GM19239 (cell line): ENCODE measurements around the gene APOM.

Source experiments
- DNase-seq: peaks from one replicate; pipeline ENCODE4 v3.0.0; 2011; ENCODE audit warnings: low spot score; ENCODE audit not compliant: insufficient read length
- FAIRE-seq: peaks from 2 replicates; lab custom pipeline; 2011; peaks lifted over from hg19 to GRCh38; lab: Jason Lieb, UNC

Gene APOM

DNA sequence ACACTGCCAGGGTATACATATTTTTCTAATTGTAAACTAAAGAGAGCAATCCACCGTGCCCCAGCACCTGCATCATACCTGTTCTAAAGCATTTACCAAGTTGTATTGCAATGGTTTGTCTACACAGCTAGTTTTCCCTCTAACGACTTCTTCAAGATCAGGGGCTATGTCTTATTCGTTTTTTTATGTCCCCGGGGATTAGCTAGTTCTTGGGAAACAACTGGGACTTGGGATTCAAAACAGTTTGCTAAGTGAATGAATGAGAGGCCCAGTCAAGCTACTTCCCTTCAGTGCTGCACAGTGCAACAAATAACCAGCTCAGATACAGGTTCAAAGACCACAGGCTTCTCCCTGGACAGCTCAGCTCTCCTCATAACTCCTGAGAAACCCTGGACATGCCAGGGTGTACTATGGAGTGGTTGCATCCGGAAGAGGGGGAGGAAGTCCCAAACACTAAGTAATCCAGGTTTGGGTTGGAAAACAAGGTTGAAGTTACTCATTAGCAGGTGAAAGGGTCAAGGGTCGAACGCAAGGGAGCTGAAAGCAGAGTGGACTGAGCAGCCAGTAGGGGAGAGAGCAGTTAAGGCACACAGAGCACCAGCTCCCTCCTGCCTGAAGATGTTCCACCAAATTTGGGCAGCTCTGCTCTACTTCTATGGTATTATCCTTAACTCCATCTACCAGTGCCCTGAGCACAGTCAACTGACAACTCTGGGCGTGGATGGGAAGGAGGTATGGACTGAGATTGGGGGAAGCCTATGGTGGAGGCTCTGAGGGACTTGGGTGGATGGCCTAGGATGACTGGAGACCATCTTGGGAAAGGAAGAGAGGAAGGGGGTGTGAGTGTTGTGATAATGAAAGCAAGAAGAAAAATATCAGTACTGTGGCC, at the start of gene APOM:
Gene APOM, plus strand, starts transcription at position 546 of the 889 bp plus-strand sequence. Its CDS starts 73 bp downstream, at position 619.
- FAIRE-seq (no peak), DNase-seq (no peak)

DNA sequence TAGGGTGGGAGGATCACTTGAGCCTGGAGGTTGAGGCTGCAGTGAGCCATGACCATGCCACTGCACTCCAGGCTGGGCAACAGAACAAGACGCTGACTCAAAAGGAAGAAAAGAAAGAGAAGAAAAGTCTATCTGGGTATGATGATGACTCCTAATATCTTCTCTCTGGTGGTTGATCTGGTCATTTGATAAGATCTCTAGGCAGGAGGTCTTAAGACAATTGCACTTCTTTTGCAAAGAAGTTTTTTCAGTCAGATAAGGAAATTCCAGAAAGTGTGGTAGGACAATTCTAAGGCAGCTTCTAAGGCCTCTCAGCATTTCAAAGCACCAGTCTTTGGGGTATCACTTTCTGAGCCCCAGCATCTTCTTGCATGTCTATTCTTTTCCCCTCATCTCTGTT, 48.4 kb upstream of the APOM start:
- DNase-seq (no peak), FAIRE-seq (no peak)

DNA sequence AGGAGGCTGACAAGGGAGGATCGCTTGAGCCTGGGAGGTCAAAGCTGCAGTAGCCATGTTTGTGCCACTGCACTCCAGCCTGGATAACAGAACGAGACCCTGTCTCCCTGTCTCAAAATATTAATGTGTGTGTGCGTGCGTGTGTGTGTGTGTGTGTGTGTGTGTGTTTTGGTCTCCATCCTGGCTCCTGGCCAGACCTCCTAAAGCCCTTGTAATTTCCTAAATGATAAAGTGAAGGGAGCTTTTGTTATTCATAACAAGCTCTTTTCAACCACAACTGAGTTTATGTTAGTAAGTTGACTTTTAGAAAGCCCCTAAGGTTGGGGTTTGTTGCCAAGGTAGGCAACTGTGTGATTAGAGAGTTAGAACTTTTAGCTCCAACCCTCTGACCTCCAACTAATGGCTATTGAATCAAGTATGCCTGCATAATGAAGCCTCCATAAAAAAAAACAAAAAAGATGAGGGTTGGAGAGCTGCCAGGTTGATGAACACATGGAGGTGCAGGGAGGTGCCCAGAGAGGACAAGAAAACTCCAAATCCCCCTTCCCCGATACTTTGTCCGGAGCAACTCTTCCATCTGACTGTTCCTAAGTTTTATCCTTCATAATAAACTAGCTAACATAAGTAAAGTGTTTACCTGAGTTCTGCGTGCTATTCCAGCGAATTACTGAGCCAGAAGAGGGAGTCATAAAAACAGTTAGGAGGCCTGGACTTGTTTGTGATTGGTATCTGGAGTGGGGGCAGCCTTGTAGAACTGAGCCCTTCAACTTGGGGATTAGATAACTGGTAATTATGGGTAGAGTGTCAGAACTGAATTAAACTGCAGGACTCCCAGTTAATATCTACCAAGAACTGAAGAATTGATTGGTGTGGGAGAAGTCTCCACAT, 45.9 kb upstream of the APOM start:
- FAIRE-seq (no peak), DNase-seq (no peak)

DNA sequence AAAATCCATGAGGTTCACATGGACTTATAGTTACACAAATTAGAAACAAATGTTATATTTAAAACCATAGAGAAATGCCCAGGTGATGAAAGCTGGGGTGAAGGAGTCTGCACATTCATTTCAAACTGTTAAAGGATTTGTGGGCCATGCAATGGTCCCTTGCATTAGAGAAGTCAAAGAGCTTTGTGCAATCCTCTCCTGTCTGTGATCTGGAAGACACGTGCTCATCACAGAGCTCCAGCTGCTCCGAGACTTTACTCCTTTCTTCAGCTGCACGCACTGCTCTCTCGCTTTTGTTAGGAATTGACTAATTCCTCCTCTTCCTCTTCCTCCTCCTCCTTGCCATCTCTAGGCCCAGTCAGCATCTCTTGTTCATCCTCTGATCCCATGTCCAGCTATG, 44.7 kb upstream of the APOM start:
- DNase-seq (no peak), FAIRE-seq (no peak)

DNA sequence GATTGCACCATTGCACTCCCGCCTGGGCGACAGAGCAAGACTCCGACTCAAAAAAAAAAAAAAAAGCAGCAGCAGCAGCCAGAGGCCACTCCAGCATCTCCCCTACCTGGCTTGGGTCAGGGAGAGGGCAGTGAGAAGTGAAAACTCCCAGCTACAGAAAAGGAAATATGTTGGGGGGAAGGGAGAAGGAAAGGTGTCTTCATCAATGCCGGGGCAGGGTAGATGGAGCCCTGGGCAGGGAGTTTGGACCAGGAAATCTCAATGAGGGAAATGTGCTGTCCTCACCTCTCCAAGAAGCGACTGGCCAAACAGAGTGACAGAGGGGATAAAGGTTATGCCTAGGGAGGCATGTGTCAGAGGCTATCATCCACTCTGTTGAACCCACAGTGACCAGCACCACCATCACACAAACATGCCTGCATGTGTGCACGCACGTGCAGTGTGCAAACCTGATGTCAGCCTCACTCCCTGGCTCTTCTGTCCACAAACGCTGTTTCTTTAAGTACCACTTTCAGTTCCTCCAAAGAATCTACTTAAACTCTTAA, 41.5 kb upstream of the APOM start:
- FAIRE-seq = peak; percentile 85
- no peak for DNase-seq

DNA sequence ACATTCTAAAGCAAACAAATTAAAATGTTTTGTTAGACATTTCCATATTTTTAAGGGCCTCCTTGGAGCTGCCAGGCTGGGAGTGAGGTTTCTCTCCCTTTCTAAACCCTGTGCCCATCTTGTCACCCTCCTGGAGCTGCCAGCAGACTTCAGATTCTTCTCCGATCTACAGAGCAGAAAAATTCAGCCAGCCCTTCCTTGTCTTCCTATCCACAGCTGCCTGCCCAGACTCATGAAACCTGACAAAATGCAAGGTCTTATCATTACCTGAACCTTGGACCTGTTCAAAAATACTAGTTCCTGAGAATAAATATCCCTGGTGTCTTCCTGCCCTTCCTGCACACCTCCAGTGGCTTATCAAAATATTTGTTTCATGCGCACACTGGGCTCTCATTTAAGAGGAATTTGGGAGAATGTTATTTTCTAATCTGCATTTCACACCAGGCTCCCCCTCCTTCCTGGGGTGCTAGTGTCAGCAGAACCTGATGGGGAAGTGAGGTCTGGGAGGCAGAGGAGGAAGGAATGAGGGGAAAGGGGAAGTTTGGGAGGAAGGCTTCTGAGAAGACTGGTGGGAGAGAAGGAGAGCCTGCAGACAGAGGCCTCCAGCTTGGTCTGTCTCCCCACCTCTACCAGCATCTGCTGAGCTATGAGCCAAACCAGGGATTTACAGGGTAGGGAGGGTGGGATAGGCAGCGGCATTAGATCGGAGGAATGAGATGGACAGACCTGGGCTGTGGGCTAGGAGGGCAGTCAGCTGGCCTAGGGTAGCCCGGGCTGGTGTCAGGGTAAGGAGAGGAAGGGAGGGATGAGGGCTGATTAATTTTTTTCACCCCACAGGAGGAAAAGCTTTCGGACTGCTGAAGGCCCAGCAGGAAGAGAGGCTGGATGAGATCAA, 40.8 kb upstream of the APOM start, which contains the start of gene AIF1:
Gene AIF1, plus strand, starts transcription at position 551 of the 895 bp plus-strand sequence. Its CDS starts 96 bp downstream, at position 647.
- DNase-seq (no peak), FAIRE-seq (no peak)

DNA sequence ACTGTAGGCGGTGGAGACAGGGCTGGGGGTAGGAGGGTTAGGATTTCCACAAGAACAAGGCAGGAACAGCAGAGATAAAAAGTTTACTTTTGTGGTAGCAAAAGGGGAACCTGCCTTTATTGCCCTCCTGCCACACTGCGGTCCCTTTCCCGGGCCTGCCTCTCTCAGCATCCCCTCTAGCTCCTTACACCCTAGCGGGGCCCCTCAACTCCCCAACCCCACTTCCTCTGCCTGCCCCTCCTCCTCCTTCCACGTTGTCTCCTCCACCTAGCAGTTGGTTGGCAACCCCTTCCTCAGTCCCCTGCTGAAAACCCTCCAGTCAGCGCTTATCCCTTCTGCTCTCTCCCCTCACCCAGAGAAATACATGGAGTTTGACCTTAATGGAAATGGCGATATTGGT, 39.9 kb upstream of the APOM start:
- FAIRE-seq (no peak), DNase-seq (no peak)

DNA sequence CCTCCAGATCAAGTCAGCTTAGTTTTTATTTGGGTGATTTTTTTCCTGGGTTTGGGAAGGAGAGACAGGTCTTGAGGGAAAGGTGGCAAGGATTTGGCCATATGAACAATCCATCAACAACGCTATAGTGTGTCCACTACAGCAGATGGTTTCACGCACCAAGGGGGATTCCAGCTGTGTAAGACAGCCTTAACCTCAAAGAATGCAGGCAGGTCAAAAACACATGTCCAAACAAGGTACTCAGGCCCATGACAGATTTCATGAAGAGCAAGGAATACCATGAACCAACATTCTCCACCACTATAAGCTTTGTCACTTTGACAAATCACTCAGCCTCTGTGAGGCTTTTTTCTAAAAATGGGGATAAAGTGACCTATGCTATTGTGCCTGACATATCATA, 38.7 kb upstream of the APOM start:
- FAIRE-seq (no peak), DNase-seq (no peak)

DNA sequence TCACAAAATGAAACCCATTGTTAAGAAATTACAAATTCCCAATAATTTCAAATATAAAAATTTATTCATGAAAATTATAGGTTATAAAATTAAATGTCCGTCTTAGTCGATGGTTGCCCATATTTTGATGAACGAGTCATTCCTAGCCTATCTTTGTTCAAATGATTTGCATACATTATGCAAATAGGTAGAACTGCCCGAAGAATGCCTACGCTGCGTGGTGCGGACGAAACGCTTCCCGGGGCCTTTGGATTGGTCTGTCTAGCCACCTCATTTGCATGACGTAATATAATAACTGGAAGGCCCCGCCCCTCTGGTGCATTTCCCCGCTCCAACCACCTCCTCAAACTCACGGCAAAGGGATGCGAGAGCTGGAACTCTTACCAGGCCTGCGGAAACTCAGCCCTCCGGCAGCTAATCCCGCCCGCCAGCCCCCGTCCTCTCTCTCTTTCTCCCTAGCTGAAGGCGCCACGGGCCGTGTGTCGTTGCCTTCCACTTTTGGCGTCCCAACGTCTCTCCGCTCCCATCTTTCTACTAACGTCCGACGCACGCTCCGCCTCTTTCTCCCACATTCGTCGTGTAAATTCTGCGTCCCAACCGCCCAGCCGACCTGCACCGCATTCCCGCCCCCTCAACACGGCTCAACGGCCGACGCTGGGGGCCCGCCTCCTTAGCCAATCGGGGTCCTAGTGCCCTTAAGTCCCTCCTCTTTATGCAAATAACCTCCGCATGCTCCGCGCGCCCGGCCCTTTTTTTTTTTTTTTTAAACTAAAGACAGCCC, 35.7 kb upstream of the APOM start:
- peak; percentile 97 for FAIRE-seq
- peak; percentile 85 for DNase-seq

DNA sequence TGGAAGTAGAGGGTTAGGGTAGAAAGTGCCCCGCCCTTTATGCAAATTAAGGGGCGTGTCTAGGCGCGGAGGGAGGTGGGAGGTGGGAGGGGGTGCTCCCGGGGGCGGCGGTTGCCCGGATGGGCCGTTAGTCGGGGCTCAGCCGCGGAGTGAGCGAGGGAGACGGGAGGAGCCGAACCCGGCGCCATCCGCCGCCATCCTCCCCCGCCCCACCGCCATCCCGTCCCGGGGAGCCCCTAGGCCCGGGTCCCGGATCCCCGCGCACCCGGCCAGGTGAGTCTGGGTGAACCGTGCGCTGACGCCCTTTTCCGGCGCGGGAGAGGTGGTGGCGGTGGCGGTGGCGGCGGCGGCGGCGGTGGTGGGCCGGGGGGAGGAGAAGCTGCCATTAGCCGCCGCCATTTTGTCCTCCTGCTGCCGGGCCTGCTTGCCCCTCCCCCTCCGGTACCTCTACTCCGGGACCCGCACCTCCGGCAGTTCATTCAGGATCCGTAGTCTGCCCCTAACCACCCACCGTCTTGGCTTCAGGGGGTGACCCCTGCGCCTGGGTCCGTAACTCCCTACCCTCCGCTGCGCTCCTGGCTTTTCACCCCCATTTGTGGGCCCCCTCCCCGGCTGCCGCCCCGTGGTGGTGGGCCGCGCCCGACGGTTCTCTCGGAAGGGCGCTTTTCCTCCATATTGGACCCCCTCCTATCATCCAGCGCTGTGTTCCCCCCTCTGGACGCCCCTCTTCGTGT, 34.9 kb upstream of the APOM start, which contains the start of gene PRRC2A:
Gene PRRC2A, plus strand, starts transcription at position 130 of the 734 bp plus-strand sequence. CDS start 2,075 bp downstream, outside the sequence.
- FAIRE-seq (no peak), DNase-seq (peak; percentile 50)

DNA sequence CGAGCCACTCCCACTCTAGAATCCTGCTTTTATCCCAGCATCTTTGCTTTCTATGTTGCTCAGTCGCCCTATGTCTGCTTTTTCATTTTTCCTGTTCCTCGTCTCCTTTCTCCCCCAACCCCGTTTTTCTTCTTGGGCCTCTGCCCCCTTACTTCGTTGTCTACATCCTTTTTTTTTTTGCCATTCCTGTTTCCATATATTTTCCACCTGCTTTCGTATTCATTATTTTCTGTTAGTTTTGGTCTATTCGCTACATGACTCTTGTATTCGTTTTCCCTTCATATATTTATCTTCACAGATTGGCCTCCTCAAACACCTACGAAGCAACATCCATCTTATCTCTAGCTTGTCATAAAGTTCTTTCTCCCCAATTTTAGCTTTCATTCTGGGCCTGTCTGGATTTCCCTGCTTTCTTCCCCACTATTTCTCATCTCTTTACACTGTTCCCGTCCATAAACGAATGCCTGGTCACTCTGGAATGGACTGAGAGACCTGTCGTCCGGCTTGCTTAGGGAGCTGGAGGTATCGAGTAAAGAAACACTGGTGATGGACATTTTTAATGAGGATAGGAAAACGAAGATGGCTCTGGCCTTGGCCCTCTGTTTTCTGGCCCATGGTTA, 34.3 kb upstream of the APOM start:
- DNase-seq = no peak
- peak; percentile 11 for FAIRE-seq

DNA sequence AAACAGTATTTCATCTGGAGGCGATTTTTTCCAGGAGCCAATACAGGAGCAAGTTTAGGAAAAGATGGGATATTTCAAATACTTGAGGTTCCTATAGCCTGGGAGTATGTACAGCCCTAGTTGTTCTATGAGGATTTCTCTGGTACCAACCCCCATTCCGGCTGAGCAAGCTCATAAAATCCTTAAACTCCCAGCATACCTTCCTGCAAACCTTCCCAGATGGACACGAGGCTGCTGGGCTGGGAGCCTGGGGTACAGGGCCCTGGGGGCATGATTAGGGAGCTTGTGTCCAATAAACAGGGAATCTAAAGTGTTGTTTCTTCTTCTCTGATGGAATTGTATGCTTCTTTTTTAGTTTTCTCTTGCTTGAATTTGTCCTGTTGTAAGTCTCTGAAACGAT, 33.7 kb upstream of the APOM start:
- no peak for FAIRE-seq
- DNase-seq = no peak

DNA sequence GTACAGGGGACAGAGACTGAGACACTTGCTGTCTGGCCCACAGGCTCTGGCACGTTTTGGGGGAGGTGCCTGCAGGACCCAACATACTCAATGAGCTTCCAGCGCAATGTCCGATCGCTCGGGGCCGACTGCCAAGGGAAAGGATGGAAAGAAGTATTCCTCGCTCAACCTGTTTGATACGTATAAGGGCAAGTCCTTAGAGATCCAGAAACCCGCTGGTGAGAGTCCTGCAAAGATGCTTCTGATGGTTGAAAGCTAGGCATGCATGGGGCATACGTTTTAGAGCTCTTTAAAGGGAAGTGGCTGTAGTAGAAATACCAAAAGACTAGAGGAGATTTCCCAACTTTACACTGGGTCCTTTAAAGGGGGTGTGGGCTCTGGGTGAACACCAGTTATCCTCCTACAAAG, 33.0 kb upstream of the APOM start:
- FAIRE-seq = no peak
- DNase-seq = no peak

DNA sequence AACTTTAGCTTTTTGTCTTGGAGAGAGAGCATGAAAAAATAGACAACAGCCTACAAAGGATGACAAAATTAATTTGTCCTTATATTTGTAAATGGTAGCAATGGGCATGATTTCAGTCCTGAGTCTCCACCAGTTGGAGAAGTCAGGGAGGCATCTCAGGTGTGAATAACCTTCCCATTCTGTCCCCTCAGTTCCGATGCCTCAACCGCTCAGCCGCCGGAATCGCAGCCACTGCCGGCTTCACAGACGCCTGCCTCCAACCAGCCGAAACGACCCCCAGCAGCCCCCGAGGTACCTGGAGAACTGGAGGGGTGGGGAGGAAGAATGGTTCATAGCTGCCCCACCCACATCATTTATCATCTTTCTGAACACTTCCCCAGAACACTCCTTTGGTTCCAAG, 31.6 kb upstream of the APOM start:
- DNase-seq = no peak
- no peak for FAIRE-seq

DNA sequence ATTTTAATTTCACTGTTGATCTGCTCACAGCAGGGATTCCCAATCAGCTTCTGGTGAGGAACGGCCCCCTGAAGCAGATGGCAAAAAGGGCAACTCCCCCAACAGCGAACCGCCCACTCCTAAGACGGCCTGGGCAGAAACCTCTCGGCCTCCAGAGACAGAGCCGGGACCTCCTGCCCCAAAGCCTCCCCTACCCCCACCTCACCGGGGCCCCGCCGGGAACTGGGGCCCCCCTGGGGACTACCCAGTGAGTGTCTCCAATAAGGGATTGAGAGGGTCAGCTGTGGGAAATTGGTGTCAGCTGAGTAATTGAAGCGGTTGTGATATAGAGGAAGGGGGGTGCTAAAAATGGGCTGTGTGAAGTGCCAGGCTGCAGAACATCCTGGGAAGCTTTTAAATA, 28.7 kb upstream of the APOM start:
- FAIRE-seq = no peak
- DNase-seq = no peak

DNA sequence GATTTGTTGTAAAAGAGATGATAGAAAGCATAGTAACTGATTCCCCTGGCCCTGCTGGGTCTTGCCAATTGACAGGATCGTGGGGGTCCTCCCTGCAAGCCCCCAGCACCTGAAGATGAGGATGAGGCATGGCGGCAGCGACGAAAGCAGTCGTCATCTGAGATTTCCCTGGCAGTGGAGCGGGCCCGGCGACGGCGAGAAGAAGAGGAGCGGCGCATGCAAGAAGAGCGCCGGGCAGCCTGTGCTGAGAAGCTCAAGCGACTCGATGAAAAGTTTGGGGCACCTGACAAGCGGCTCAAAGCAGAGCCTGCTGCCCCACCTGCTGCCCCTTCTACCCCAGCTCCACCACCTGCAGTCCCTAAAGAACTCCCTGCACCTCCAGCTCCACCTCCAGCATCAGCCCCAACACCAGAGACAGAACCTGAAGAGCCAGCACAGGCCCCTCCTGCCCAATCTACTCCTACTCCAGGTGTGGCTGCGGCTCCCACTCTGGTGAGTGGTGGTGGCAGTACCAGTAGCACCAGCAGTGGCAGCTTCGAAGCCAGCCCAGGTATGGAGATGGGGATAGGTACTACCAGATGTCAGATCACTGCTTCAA, 27.9 kb upstream of the APOM start:
- no peak for FAIRE-seq
- no peak for DNase-seq

DNA sequence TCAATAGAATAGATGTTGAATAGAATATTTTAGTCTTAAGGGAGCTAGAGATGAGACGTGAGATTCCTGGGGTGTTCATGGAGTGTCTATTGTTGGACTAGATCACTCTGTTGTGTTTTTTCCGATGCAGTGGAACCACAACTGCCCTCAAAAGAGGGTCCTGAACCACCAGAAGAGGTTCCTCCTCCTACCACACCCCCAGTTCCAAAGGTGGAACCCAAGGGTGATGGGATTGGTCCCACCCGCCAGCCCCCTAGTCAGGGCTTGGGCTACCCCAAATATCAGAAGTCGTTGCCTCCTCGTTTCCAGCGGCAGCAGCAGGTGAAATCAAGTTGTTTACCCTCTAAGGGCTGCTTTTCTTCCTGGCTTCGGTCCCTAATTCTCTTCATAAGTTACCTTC, 26.7 kb upstream of the APOM start:
- FAIRE-seq = no peak
- DNase-seq = no peak
